ENCODE measurements around the gene CDK6. TPM values are rescaled to one million over a fixed set of nuclear protein-coding genes. Genes with fewer than 3 reads are reported as not detected.

The CDK6 gene
- total RNA-seq, 2 donors from 2014 or later: 32.6 to 35.0 TPM

GRCh38 chr7:92681633-92682032 lies 154.7 kb downstream of the CDK6 start:
- Histone ChIP-seq H3K27me3 (no peaks in the 10 kb centered on the region), H3K27ac (no peak overlapping the region), H3K4me1 (peaks cover 18% of the 10 kb centered on the region), H3K36me3 (replicated peaks in 1 of 2; ENCODE audit: insufficient read depth in 1 of 2, low read depth in 2 of 2) (no peaks in the 10 kb centered on the region), H3K4me3 (no peak overlapping the region), H3K9me3 (no peaks in the 10 kb centered on the region)
- intact Hi-C loops (cut with DNase I): no loop called here
- ATAC-seq: no peak
- no peak for DNase-seq
- 87 to 89% methylated on average over 5 of the region's 5 CpGs for WGBS, 2 donors
- TF ChIP-seq CTCF (IDR thresholded peaks at IDR 0.05): no peak
- TF ChIP-seq POLR2A (IDR thresholded peaks at IDR 0.05): no peak

GRCh38 chr7:92680442-92680841 lies 155.9 kb downstream of the CDK6 start:
- ATAC-seq (no peak), DNase-seq (no peak)
- intact Hi-C loops (cut with DNase I): no loop called here
- H3K36me3 ChIP-seq (replicated peaks in 1 of 2; ENCODE audit: insufficient read depth in 1 of 2, low read depth in 2 of 2): no peaks in the 10 kb centered on the region
- H3K27ac ChIP-seq: no peak overlapping the region
- no peak overlapping the region for H3K4me3 ChIP-seq
- WGBS, 2 donors: 92 to 100% methylated on average over 1 of the region's 1 CpG
- no peaks in the 10 kb centered on the region for H3K27me3 ChIP-seq
- TF ChIP-seq CTCF (IDR thresholded peaks at IDR 0.05) (no peak), POLR2A (IDR thresholded peaks at IDR 0.05) (no peak)
- no peaks in the 10 kb centered on the region for H3K9me3 ChIP-seq
- peaks cover 18% of the 10 kb centered on the region for H3K4me1 ChIP-seq

- intact Hi-C loops (cut with DNase I): no loop called here
Measured at GRCh38 chr7:92678291-92678920, 158.0 kb downstream of the CDK6 start.

GRCh38 chr7:92674379-92674778 lies 162.0 kb downstream of the CDK6 start:
- ATAC-seq (no peak), DNase-seq (no peak)
- no peak for TF ChIP-seq CTCF (IDR thresholded peaks at IDR 0.05)
- no peak for TF ChIP-seq POLR2A (IDR thresholded peaks at IDR 0.05)
- Histone ChIP-seq H3K36me3 (replicated peaks in 1 of 2; ENCODE audit: insufficient read depth in 1 of 2, low read depth in 2 of 2) (no peaks in the 10 kb centered on the region), H3K4me3 (no peak overlapping the region), H3K4me1 (peaks cover 29% of the 10 kb centered on the region), H3K27ac (no peak overlapping the region), H3K27me3 (no peaks in the 10 kb centered on the region), H3K9me3 (no peaks in the 10 kb centered on the region)
- intact Hi-C loops (cut with DNase I): no loop called here

More at GRCh38 chr7:92678291-92678920, 158.0 kb downstream of the CDK6 start:
- Histone ChIP-seq H3K4me1 (peaks cover 25% of the 10 kb centered on the region), H3K4me3 (no peak overlapping the region), H3K27ac (peak overlapping the region in 1 of 4 donors; percentile 11), H3K36me3 (replicated peaks in 1 of 2; ENCODE audit: insufficient read depth in 1 of 2, low read depth in 2 of 2) (no peaks in the 10 kb centered on the region), H3K9me3 (no peaks in the 10 kb centered on the region), H3K27me3 (no peaks in the 10 kb centered on the region)
- peak in 1 of 4 donors; percentile 42 for DNase-seq
- ATAC-seq: no peak
- WGBS, 2 donors: 65 to 80% methylated on average over 3 of the region's 3 CpGs
- no peak for TF ChIP-seq POLR2A (IDR thresholded peaks at IDR 0.05)
- TF ChIP-seq CTCF (IDR thresholded peaks at IDR 0.05): peak in 1 of 7 experiments; percentile 3

GRCh38 chr7:92671505-92672169 lies 164.7 kb downstream of the CDK6 start:
- H3K27ac ChIP-seq: no peak overlapping the region
- TF ChIP-seq CTCF (IDR thresholded peaks at IDR 0.05) (no peak), POLR2A (IDR thresholded peaks at IDR 0.05) (no peak)
- no peaks in the 10 kb centered on the region for H3K9me3 ChIP-seq
- H3K4me3 ChIP-seq: no peak overlapping the region
- intact Hi-C loops (cut with DNase I): no loop called here
- peaks cover 29% of the 10 kb centered on the region for H3K4me1 ChIP-seq
- DNase-seq (no peak), ATAC-seq (no peak)
- H3K36me3 ChIP-seq (replicated peaks in 1 of 2; ENCODE audit: insufficient read depth in 1 of 2, low read depth in 2 of 2): no peaks in the 10 kb centered on the region
- whole genome bisulfite sequencing, 2 donors: 85 to 88% methylated on average over 6 of the region's 6 CpGs
- H3K27me3 ChIP-seq: no peaks in the 10 kb centered on the region
